ENCODE measurements around the gene GPRIN3.
A peak's percentile ranks its signal among the peaks of the same experiment; 100 is the strongest.

Gene GPRIN3

GRCh38 chr4:89307446-89308160, at the start of gene GPRIN3:
Gene GPRIN3, minus strand, starts transcription at chr4:89307800. Its CDS starts 57,690 bp downstream, at chr4:89250110.
- DNase-seq (ENCODE audit: low read depth), result peak; percentile 45

- DNase-seq (ENCODE audit: low read depth), result no peak
These were observed 49.7 kb upstream of the GPRIN3 start for GRCh38 chr4:89357340-89357739.

GRCh38 chr4:89356086-89356485, 48.5 kb upstream of the GPRIN3 start:
- no peak for DNase-seq (ENCODE audit: low read depth)

- no peak for DNase-seq (ENCODE audit: low read depth)
These were observed 45.9 kb upstream of the GPRIN3 start for GRCh38 chr4:89353514-89353913.

- DNase-seq (ENCODE audit: low read depth), result no peak
These were observed 44.9 kb upstream of the GPRIN3 start for GRCh38 chr4:89352541-89352940.

GRCh38 chr4:89351201-89351600, 43.6 kb upstream of the GPRIN3 start:
- DNase-seq (ENCODE audit: low read depth), result no peak

GRCh38 chr4:89347363-89348025, 39.9 kb upstream of the GPRIN3 start:
- DNase-seq (ENCODE audit: low read depth), result no peak

- no peak for DNase-seq (ENCODE audit: low read depth)
These were observed 37.0 kb upstream of the GPRIN3 start for GRCh38 chr4:89344571-89344970.

- no peak for DNase-seq (ENCODE audit: low read depth)
These were observed 30.6 kb upstream of the GPRIN3 start for GRCh38 chr4:89338206-89338605.

- DNase-seq (ENCODE audit: low read depth), result no peak
These were observed 30.1 kb upstream of the GPRIN3 start for GRCh38 chr4:89337681-89338080.

- DNase-seq (ENCODE audit: low read depth), result no peak
These were observed 29.3 kb upstream of the GPRIN3 start for GRCh38 chr4:89336818-89337420.

- no peak for DNase-seq (ENCODE audit: low read depth)
These were observed 27.2 kb upstream of the GPRIN3 start for GRCh38 chr4:89334830-89335229.

- no peak for DNase-seq (ENCODE audit: low read depth)
These were observed 26.7 kb upstream of the GPRIN3 start for GRCh38 chr4:89334311-89334710.

GRCh38 chr4:89331686-89332544, 24.3 kb upstream of the GPRIN3 start:
- DNase-seq (ENCODE audit: low read depth), result no peak

- DNase-seq (ENCODE audit: low read depth), result no peak
These were observed 23.6 kb upstream of the GPRIN3 start for GRCh38 chr4:89331197-89331596.

- no peak for DNase-seq (ENCODE audit: low read depth)
These were observed 21.7 kb upstream of the GPRIN3 start for GRCh38 chr4:89329280-89329679.

- no peak for DNase-seq (ENCODE audit: low read depth)
These were observed 17.1 kb upstream of the GPRIN3 start for GRCh38 chr4:89324671-89325070.

- no peak for DNase-seq (ENCODE audit: low read depth)
These were observed 15.1 kb upstream of the GPRIN3 start for GRCh38 chr4:89322671-89323070.

- DNase-seq (ENCODE audit: low read depth), result no peak
These were observed 12.2 kb upstream of the GPRIN3 start for GRCh38 chr4:89319756-89320155.

- DNase-seq (ENCODE audit: low read depth), result no peak
These were observed 9.3 kb upstream of the GPRIN3 start for GRCh38 chr4:89316931-89317366.

GRCh38 chr4:89316211-89316610, 8.6 kb upstream of the GPRIN3 start:
- no peak for DNase-seq (ENCODE audit: low read depth)

GRCh38 chr4:89314291-89314690, 6.7 kb upstream of the GPRIN3 start:
- no peak for DNase-seq (ENCODE audit: low read depth)
